Heart left ventricle (tissue), 13 donors: ENCODE results near the gene SPAG17.

Experiments used
- POLR2A ChIP-seq, 2 donors: fragments of 450-650 bp; IDR thresholded peaks; one replicate each; pipeline ENCODE4 v1.6.1; 2017; ENCODE audit warnings: antibody characterized with exemption in 2 of 2, mild to moderate bottlenecking in 2 of 2, moderate library complexity in 2 of 2
- TF ChIP-seq, protein P1 (sequence below), 12 donors: fragments of 200-600 bp; sonication (generic) in 4 of 12; IDR thresholded peaks; one replicate each; pipeline versions ENCODE4 v1.5.0 to v1.8.0; 2018 to 2022; ENCODE audit warnings: antibody characterized with exemption in 12 of 12, mild to moderate bottlenecking in 5 of 12
- donor health status: ischemic (EF 13 %, LVEDD 7.1; RV severe dilation, severe dysfunction).
- donor health status: DM: no; HTN: yes; CAD: no.
- donor health status: DM: no; HTN: no; CAD: no.
- donor health status: ischemic (EF 25% LVEDD 6.9; RV normal size, moderate dysfunction).
- donor health status: ischemic (EF 25% LVEDD 5.7; RV mildly dilated, moderate dysfunction).
- donor health status: ischemic (EF 35%, LVEDD 5.7; RV mildly dilated, moderate dysfunction).
- donor health status: nonischemic (EF 11% LVEDD 7.7; RV severe dilation, severe dysfunction).
- donor health status: DM: yes; HTN: yes; CAD: no.
- donor health status: PGD.
- donor health status: ischemic (EF 29% LVEDD 5.4; RV normal size, mild dysfunction).
- donor health status: nonischemic (EF 23%, LVEDD 6.1; RV moderate dilation, normal function).

DNA sequence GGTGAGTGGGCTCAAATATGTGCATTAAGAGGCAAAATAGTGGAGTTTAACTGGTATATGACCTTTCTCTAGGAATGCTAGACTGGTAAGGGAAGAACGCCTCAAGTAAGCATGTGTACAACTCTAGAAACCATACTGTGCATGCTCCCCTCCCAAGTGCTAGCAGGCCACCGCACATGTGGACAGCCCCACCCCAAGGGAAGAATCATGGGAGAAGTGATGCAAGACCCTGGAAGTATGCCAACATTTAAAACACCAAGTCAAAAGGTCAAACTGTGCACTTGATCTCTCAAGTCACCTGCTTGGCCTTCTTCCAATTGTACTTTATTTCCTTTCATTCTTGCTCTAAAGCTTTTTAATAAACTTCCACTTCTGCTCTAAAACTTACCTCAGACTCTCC, 135.0 kb downstream of the SPAG17 start:
- TF ChIP-seq, protein P1, sequence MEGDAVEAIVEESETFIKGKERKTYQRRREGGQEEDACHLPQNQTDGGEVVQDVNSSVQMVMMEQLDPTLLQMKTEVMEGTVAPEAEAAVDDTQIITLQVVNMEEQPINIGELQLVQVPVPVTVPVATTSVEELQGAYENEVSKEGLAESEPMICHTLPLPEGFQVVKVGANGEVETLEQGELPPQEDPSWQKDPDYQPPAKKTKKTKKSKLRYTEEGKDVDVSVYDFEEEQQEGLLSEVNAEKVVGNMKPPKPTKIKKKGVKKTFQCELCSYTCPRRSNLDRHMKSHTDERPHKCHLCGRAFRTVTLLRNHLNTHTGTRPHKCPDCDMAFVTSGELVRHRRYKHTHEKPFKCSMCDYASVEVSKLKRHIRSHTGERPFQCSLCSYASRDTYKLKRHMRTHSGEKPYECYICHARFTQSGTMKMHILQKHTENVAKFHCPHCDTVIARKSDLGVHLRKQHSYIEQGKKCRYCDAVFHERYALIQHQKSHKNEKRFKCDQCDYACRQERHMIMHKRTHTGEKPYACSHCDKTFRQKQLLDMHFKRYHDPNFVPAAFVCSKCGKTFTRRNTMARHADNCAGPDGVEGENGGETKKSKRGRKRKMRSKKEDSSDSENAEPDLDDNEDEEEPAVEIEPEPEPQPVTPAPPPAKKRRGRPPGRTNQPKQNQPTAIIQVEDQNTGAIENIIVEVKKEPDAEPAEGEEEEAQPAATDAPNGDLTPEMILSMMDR (IDR thresholded peaks at IDR 0.05) = no peak
- no peak for TF ChIP-seq POLR2A (IDR thresholded peaks at IDR 0.05)
